MM.1S (cell line): ENCODE data around the gene TMEM168.
"Not testable (repeated sequence)": the region's sequence is repeated elsewhere in the genome, so short reads cannot be mapped to it uniquely, and the experiment has no call there.

ENCODE experiments used
- DNase-seq: peaks from one replicate; pipeline ENCODE4 v3.0.0-alpha.2; 2015
- H2AFZ ChIP-seq: fragments of 300-600 bp; sonication (generic); 2 replicates; pipeline ENCODE4 v1.6.0; 2016; ENCODE audit warnings: antibody characterized with exemption, low read length
- H3F3A ChIP-seq: fragments of 300-600 bp; sonication (generic); 2 replicates; pipeline ENCODE4 v1.6.1; 2016; ENCODE audit warnings: mild to moderate bottlenecking, antibody characterized with exemption, low read length, moderate library complexity, mixed read lengths; ENCODE audit not compliant: insufficient read depth
- H3K27ac ChIP-seq: fragments of 300-600 bp; sonication (generic); 2 replicates; pipeline ENCODE4 v1.5.1; 2016; ENCODE audit warnings: mild to moderate bottlenecking, low read length
- H3K27me3 ChIP-seq: fragments of 300-600 bp; sonication (generic); replicated peaks from 2 replicates; pipeline ENCODE4 v1.6.0; 2016; ENCODE audit warnings: low read length; ENCODE audit not compliant: insufficient read depth
- H3K36me3 ChIP-seq: fragments of 300-600 bp; sonication (generic); replicated peaks from 2 replicates; pipeline ENCODE4 v1.6.1; 2016; ENCODE audit warnings: mild to moderate bottlenecking, low read length, mixed read lengths; ENCODE audit not compliant: insufficient read depth
- H3K4me1 ChIP-seq: fragments of 300-600 bp; sonication (generic); 2 replicates; pipeline ENCODE4 v1.6.1; 2016; ENCODE audit warnings: low read length, mixed read lengths
- H3K4me2 ChIP-seq: fragments of 300-600 bp; sonication (generic); 2 replicates; pipeline ENCODE4 v1.6.0; 2016; ENCODE audit warnings: low read depth, low read length
- H3K4me3 ChIP-seq: fragments of 300-600 bp; sonication (generic); 2 replicates; pipeline ENCODE4 v1.5.1; 2016; ENCODE audit warnings: low read length, mixed read lengths
- H3K79me2 ChIP-seq: fragments of 300-600 bp; sonication (generic); 2 replicates; pipeline ENCODE4 v1.6.1; 2016; ENCODE audit warnings: mixed run types, low read length, mixed read lengths
- H3K9ac ChIP-seq: fragments of 300-600 bp; sonication (generic); 2 replicates; pipeline ENCODE4 v1.6.1; 2016; ENCODE audit warnings: low read length, mixed read lengths
- H3K9me2 ChIP-seq: fragments of 300-600 bp; sonication (generic); replicated peaks from 2 replicates; pipeline ENCODE4 v1.6.1; 2016; ENCODE audit warnings: mild to moderate bottlenecking, low read length, mixed read lengths; ENCODE audit not compliant: insufficient read depth
- H3K9me3 ChIP-seq: fragments of 300-600 bp; sonication (generic); replicated peaks from 2 replicates; pipeline ENCODE4 v1.6.1; 2016; ENCODE audit warnings: mild to moderate bottlenecking, low read length, mixed read lengths; ENCODE audit not compliant: insufficient read depth
- H4K20me1 ChIP-seq: fragments of 300-600 bp; sonication (generic); 2 replicates; pipeline ENCODE4 v1.6.1; 2016; ENCODE audit warnings: mild to moderate bottlenecking, low read length, moderate library complexity, mixed read lengths; ENCODE audit not compliant: insufficient read depth
- CTCF ChIP-seq: fragments of 300-600 bp; sonication (generic); IDR thresholded peaks from 2 replicates; pipeline ENCODE4 v1.5.1; 2016; ENCODE audit warnings: antibody characterized with exemption, low read length, mixed read lengths
- EZH2 ChIP-seq: fragments of 300-600 bp; sonication (generic); optimal IDR thresholded peaks from 2 replicates; pipeline ENCODE3; 2017; ENCODE audit warnings: low read depth, mild to moderate bottlenecking, antibody characterized with exemption, low read length, mixed read lengths
- EZH2phosphoT487 ChIP-seq: fragments of 300-600 bp; sonication (generic); IDR thresholded peaks from 2 replicates; pipeline ENCODE4 v1.6.1; 2018; ENCODE audit warnings: antibody characterized with exemption, low read length

Gene TMEM168

DNA sequence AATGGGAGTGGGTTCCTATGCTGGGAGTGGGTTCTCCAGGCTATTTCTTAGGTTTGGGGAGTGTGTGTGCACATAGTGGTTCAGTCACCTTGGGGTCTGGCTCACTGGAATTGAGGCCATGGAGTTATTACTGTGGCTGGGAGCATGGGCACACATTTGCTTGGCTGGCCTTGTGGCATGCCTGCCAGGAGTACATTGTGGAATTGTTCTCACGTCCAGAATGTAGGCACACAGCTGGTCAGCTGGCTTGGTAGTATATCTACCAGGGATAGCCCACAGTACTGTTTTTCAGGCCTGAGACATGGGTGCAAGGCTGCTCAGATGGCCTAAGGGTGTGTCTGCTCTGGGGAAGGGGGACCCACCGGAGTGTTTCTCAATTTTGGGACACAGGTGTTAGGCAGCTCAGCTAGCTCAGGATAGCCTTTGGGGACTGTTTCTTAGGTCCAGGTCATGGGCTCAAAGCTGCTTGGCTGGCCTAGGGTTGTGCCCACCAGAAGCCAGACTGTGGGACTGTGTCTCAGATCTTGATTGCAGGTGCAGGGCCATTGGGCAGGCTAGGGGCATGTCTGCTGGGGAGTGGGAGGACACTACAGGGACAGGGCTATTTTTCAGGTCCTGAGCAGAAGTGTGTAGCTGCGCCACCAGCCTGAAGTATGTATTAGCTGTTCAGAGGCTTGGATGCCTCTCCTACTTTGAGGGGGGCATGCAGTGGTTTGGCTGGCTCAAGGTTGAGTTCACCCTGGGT lies 50.6 kb downstream of the TMEM168 start:
- Histone ChIP-seq H3K27ac (no peak overlapping the region), H3K4me2 (no peak overlapping the region), H2AFZ (no peak overlapping the region), H3K9ac (no peak overlapping the region), H3K9me3 (no peaks in the 10 kb centered on the region), H4K20me1 (no peaks in the 10 kb centered on the region), H3K4me3 (no peak overlapping the region), H3K27me3 (no peaks in the 10 kb centered on the region), H3K79me2 (no peaks in the 10 kb centered on the region), H3K36me3 (no peaks in the 10 kb centered on the region), H3K9me2 (no peaks in the 10 kb centered on the region), H3F3A (no peaks in the 10 kb centered on the region), H3K4me1 (no peaks in the 10 kb centered on the region)
- no peak for TF ChIP-seq EZH2
- TF ChIP-seq CTCF = no peak
- TF ChIP-seq EZH2phosphoT487 = no peak
- no peak for DNase-seq

- TF ChIP-seq EZH2 (no peak), CTCF (no peak)
- Histone ChIP-seq H4K20me1 (no peaks in the 10 kb centered on the region), H3K9ac (no peak overlapping the region), H3K9me2 (no peaks in the 10 kb centered on the region), H3K4me1 (no peaks in the 10 kb centered on the region), H3K4me3 (no peak overlapping the region), H3K36me3 (no peaks in the 10 kb centered on the region), H3F3A (no peaks in the 10 kb centered on the region), H3K9me3 (no peaks in the 10 kb centered on the region), H3K27me3 (no peaks in the 10 kb centered on the region), H3K79me2 (no peaks in the 10 kb centered on the region), H3K27ac (no peak overlapping the region), H2AFZ (no peak overlapping the region), H3K4me2 (no peak overlapping the region)
- no peak for DNase-seq
Measured at GRCh38 chr7:112735261-112735660, 54.9 kb downstream of the TMEM168 start.

DNA sequence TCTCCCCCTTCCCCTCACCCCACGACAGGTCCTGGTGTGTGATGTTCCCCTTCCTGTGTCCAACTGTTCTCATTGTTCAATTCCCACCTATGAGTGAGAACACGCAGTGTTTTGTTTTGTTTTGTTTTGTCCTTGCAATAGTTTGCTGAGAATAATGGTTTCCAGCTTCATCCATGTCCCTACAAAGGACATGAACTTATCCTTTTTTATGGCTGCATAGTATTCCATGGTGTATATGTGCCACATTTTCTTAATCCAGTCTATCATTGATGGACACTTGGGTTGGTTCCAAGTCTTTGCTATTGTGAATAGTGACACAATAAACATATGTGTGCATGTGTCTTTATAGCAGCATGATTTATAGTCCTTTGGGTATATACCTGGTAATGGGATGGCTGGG lies 58.9 kb downstream of the TMEM168 start:
- not testable (repeated sequence) for H3K27me3 ChIP-seq, H3K9me2 ChIP-seq, H3K4me2 ChIP-seq, H3K36me3 ChIP-seq, DNase-seq, H3K9ac ChIP-seq, H3K9me3 ChIP-seq, H3K27ac ChIP-seq, H3K4me3 ChIP-seq, H3K79me2 ChIP-seq, H3F3A ChIP-seq, H3K4me1 ChIP-seq, H2AFZ ChIP-seq, H4K20me1 ChIP-seq

- Histone ChIP-seq H3K9me3 (no peaks in the 10 kb centered on the region), H3K4me3 (no peak overlapping the region), H3K27me3 (no peaks in the 10 kb centered on the region), H3K27ac (no peak overlapping the region), H4K20me1 (no peaks in the 10 kb centered on the region), H3F3A (no peaks in the 10 kb centered on the region), H3K4me2 (no peak overlapping the region), H2AFZ (no peak overlapping the region), H3K36me3 (no peaks in the 10 kb centered on the region), H3K79me2 (no peaks in the 10 kb centered on the region), H3K4me1 (no peaks in the 10 kb centered on the region), H3K9me2 (no peaks in the 10 kb centered on the region), H3K9ac (no peak overlapping the region)
- DNase-seq = no peak
- TF ChIP-seq CTCF (no peak), EZH2 (no peak), EZH2phosphoT487 (no peak)
Measured at GRCh38 chr7:112726076-112726475, 64.1 kb downstream of the TMEM168 start.
